ENCODE measurements around the gene NRP1.

- no peak for TF ChIP-seq CTCF (IDR thresholded peaks at IDR 0.05)
- no peak for TF ChIP-seq POLR2A (IDR thresholded peaks at IDR 0.05)
These were observed 81.7 kb downstream of the NRP1 start for GRCh38 chr10:33252794-33253203.
